ACC112 (cell line): ENCODE measurements around the gene AMN.

Source experiments
- H2AFZ ChIP-seq: fragments of 200-600 bp; sonication (generic); one replicate; pipeline ENCODE4 v1.6.0; 2017; ENCODE audit warnings: antibody characterized with exemption, low read length; ENCODE audit not compliant: unreplicated experiment
- H3K27ac ChIP-seq: fragments of 200-600 bp; sonication (generic); 2 replicates; pipeline ENCODE4 v1.5.1; 2014; ENCODE audit warnings: low read depth, mild to moderate bottlenecking, antibody characterized with exemption, low read length, moderate library complexity
- H3K27me3 ChIP-seq: fragments of 200-600 bp; sonication (generic); 2 replicates; pipeline ENCODE4 v1.6.1; 2014; ENCODE audit warnings: mild to moderate bottlenecking, antibody characterized with exemption, low read length, moderate library complexity, mixed read lengths; ENCODE audit not compliant: insufficient read depth
- H3K36me3 ChIP-seq: fragments of 200-600 bp; sonication (generic); 2 replicates; pipeline ENCODE4 v1.6.1; 2016; ENCODE audit warnings: mild to moderate bottlenecking, antibody characterized with exemption, low read length, moderate library complexity, mixed read lengths; ENCODE audit not compliant: insufficient read depth
- H3K4me1 ChIP-seq: fragments of 200-600 bp; sonication (generic); one replicate; pipeline ENCODE4 v1.6.1; 2016; ENCODE audit warnings: low read length, mixed read lengths; ENCODE audit not compliant: insufficient read depth, unreplicated experiment, control insufficient read depth
- H3K4me3 ChIP-seq: fragments of 200-600 bp; sonication (generic); 2 replicates; pipeline ENCODE4 v1.5.1; 2014; ENCODE audit warnings: mild to moderate bottlenecking, low read depth, low read length
- H3K79me2 ChIP-seq: fragments of 200-600 bp; sonication (generic); one replicate; pipeline ENCODE4 v1.6.0; 2016; ENCODE audit warnings: low read length; ENCODE audit not compliant: control insufficient read depth, unreplicated experiment, insufficient read depth

Gene AMN

DNA sequence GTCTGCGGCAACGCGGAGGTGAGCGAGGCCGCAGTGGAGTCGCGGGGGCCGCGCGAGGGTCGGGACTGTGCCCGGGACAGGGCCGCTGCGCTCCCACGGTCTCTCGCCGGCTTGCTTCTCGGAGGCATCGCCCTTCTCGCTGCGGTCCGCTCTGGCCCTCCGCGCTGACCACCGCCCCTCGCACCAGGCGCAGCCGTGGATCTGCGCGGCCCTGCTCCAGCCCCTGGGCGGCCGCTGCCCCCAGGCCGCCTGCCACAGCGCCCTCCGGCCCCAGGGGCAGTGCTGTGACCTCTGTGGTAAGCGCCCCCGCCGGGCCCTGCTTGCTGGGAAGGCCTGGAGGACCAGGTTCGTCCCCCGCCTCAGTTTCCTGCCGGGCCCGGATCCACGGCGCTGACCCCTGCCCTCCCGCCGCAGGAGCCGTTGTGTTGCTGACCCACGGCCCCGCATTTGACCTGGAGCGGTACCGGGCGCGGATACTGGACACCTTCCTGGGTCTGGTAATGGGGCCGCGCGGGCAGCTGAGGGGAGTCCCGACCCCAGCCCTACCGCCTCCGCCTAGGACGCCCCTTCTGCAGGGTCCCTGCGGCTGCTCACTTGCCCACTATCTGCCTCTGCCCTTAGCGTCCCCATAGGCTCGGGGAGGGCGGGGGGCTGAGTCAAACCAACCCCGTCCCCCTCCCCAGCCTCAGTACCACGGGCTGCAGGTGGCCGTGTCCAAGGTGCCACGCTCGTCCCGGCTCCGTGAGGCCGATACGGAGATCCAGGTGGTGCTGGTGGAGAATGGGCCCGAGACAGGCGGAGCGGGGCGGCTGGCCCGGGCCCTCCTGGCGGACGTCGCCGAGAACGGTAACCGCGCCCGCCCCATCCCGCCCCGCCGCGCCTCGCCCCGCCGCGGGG lies 7.0 kb downstream of the AMN start:
- Histone ChIP-seq H3K79me2 (no peaks in the 10 kb centered on the region), H3K4me3 (peak overlapping the region; percentile 57), H3K36me3 (peaks cover 4% of the 10 kb centered on the region; the same call in 1 of the 2 replicates), H3K27ac (no peak overlapping the region), H3K27me3 (peaks cover 42% of the 10 kb centered on the region), H2AFZ (no peak overlapping the region), H3K4me1 (peaks cover 7% of the 10 kb centered on the region)

DNA sequence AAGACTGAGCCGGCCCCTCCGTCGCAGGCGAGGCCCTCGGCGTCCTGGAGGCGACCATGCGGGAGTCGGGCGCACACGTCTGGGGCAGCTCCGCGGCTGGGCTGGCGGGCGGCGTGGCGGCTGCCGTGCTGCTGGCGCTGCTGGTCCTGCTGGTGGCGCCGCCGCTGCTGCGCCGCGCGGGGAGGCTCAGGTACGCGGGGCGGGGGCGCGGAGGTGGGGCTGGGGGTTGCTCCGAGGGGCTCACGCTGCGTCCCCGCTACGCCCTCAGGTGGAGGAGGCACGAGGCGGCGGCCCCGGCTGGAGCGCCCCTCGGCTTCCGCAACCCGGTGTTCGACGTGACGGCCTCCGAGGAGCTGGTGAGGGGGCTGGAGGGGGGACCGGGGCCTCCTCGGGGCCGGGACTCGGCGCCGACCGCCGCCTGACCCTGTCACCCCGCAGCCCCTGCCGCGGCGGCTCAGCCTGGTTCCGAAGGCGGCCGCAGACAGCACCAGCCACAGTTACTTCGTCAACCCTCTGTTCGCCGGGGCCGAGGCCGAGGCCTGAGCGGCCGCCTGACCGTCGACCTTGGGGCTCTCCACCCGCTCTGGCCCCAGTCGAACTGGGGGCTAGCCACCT lies 7.8 kb downstream of the AMN start:
- H2AFZ ChIP-seq, result no peak overlapping the region
- peaks cover 7% of the 10 kb centered on the region for H3K4me1 ChIP-seq
- H3K36me3 ChIP-seq, result peaks cover 4% of the 10 kb centered on the region; the same call in 1 of the 2 replicates
- H3K79me2 ChIP-seq, result no peaks in the 10 kb centered on the region
- H3K27me3 ChIP-seq, result peaks cover 36% of the 10 kb centered on the region
- 0 out of 2 replicates have a peak overlapping the region, but pooled peaks have one; percentile 12 for H3K4me3 ChIP-seq
- H3K27ac ChIP-seq, result no peak overlapping the region

DNA sequence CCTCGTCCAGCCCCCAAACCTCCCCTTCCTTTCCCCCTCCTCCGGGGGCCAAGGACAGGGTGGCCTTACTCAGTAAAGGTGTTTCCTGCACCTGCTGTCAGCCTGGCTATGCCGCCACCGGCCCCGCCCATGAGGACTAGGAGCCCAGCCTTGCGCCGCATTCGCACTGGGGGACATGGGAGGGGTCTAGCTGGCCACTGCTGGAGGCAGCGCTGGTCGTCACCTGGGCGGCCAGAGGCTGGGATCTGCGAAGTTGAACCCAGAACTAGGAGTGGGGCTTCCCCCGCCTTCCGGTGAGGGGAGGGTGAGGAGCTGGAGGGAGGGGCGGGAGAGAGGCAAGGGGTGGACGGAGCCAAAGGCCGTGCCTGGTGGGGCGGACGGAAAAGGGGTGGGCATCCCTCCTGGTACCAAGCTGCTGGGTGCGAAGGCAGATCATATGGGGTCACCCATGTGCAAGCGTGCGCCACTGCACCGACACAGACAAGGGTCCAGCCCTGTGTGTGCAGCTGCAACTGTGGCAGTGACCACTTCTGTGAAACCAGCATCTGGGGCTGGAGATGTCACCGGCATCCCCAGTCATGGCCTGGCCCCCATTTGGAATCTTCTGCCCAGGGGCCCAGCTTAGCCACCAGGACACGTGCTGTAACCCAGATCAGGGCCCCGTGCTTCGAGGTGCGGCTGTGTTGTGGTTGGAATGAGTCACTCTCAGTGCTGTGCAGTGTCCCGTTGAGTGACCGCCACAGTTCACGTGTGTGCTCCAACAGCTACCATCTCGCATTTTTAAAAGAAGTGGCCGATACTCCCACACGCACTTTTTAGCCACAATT lies 8.5 kb downstream of the AMN start:
- H3K36me3 ChIP-seq, result peaks cover 4% of the 10 kb centered on the region; the same call in 1 of the 2 replicates
- no peak overlapping the region for H3K4me3 ChIP-seq
- no peak overlapping the region for H3K27ac ChIP-seq
- H3K4me1 ChIP-seq, result peaks cover 7% of the 10 kb centered on the region
- H3K27me3 ChIP-seq, result peaks cover 34% of the 10 kb centered on the region
- no peak overlapping the region for H2AFZ ChIP-seq
- H3K79me2 ChIP-seq, result no peaks in the 10 kb centered on the region

DNA sequence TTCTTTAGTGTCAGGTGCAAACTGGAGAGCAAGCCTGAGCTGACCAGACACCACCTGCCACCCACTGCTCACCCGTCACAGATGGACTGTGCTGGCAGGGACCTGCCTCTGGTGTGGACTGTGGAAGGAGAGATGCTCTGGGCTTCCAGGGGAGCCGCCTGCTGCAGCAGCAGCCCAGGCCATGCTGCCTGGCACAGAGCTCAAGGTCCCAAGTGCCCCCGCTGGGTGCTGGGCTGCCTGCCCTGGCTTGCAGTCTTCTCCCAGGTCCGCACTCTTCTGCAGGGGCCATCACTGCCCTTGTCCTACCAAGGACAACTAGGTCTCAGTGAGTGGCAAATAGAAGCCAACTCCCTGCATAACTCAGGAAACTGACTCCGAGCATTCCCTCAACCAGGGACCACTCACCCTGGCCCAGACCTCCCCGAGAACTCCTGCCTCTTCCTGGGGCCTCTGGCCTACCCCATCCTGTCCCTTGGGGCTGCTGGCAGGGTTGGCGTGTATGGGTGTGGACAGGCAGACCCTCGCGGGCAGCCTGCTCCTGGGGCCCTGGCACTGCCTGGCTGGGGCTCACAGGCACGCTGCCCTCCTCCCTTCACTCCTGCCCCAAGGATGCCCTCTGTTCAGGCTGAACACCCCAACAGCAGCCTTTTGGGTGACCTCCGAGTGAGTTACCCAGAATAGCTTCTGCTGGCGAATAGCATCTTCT lies 9.3 kb downstream of the AMN start:
- H3K79me2 ChIP-seq, result no peaks in the 10 kb centered on the region
- H2AFZ ChIP-seq, result no peak overlapping the region
- H3K36me3 ChIP-seq, result peaks cover 4% of the 10 kb centered on the region; the same call in 1 of the 2 replicates
- H3K4me3 ChIP-seq, result no peak overlapping the region
- H3K27me3 ChIP-seq, result peaks cover 31% of the 10 kb centered on the region
- H3K4me1 ChIP-seq, result peaks cover 7% of the 10 kb centered on the region
- no peak overlapping the region for H3K27ac ChIP-seq

DNA sequence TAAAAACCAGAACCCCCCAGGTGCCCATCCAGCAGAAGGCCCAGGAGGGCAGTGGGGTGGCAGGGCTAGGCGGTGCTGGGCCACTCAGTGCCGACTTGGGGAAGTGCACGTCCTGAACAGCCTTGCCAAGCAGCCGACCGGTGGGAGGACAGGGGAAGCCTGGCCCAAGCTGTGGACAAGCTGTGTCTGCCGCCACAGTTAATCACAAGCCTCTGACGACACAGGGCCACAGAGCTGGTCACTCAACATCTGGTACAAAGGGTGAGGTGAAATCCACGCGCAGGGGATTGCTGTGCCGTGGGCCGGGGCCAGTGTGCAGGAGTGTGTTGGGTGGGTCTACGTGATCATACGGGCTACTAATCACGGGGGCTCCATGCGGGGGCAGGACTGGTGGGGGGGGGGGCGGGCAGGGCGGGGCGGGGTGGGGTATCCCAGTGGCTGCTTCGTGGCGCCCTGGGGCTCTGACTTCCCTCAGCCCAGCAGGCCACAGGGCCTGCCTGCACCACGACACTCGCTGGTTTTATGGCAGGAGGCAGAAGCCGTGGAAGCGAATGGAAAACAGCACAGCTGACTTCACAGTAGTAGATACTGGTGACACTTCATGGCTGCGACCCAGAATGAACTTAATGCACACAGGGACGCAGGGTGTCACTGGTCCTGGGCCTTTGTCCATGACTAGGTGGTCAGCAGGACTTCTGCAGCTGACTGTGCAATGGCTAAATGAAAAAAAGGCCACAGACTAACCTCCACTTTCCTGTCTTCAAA lies 10.2 kb downstream of the AMN start:
- Histone ChIP-seq H2AFZ (no peak overlapping the region), H3K27me3 (peaks cover 31% of the 10 kb centered on the region), H3K27ac (no peak overlapping the region), H3K36me3 (peaks cover 4% of the 10 kb centered on the region; the same call in 1 of the 2 replicates), H3K79me2 (no peaks in the 10 kb centered on the region), H3K4me3 (no peak overlapping the region), H3K4me1 (peaks cover 7% of the 10 kb centered on the region)

DNA sequence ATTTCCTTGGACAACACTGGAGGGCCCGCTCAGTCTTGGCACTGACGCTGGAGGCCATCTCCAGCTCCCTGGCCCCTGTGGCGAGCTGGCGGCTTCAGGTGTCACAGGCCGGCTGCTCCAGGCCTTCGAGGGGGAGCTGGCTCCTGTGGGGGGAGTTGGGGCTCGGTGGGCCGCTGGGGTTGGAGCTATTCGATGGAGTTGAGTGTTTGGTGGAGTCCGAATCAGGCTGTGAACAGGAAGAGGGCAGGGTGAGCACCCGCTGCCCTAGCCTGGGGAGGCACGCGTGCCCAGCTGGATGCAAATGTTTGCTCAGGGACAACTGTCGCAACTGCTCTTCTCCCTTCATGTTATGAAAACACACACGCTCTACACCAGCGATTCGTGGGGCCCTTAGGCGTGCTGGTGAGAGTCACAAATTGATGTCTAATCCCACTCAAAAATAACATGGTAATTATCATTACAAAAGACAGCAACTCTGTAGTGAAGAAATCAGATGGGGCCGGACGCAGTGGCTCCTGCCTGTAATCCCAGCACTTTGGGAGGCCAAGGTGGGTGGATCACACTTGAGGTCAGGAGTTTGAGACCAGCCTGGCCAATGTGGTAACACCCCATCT lies 11.3 kb downstream of the AMN start:
- Histone ChIP-seq H3K4me1 (peaks cover 7% of the 10 kb centered on the region), H3K27ac (no peak overlapping the region)

DNA sequence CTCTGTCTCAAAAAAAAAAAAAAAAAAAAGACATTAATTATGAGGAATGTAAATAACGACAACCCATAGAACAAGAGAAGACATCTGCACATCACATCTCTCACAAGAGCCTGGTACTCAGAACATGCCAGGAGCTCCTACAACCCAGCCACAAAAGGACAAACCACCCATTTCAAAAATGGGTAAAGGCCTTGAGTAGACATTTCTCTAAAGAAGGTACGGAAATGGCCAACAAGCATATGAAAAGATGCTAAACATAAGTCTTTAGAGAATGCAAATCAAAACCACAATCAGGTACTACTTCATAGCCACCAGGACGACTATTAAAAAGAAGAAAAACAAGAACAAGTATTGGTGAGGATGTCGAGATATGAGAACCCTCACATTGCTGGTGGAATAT lies 13.3 kb downstream of the AMN start:
- Histone ChIP-seq H2AFZ (no peak overlapping the region), H3K27me3 (peaks cover 1% of the 10 kb centered on the region; the same call in 1 of the 2 replicates), H3K27ac (no peak overlapping the region), H3K36me3 (peaks cover 7% of the 10 kb centered on the region; the same call in 1 of the 2 replicates), H3K4me1 (no peaks in the 10 kb centered on the region), H3K79me2 (no peaks in the 10 kb centered on the region), H3K4me3 (no peak overlapping the region)

More for the DNA sequence above, 11.3 kb downstream of the AMN start:
- no peak overlapping the region for H2AFZ ChIP-seq
- H3K36me3 ChIP-seq, result peaks cover 7% of the 10 kb centered on the region; the same call in 1 of the 2 replicates
- H3K4me3 ChIP-seq, result no peak overlapping the region
- H3K79me2 ChIP-seq, result no peaks in the 10 kb centered on the region
- H3K27me3 ChIP-seq, result peaks cover 22% of the 10 kb centered on the region

DNA sequence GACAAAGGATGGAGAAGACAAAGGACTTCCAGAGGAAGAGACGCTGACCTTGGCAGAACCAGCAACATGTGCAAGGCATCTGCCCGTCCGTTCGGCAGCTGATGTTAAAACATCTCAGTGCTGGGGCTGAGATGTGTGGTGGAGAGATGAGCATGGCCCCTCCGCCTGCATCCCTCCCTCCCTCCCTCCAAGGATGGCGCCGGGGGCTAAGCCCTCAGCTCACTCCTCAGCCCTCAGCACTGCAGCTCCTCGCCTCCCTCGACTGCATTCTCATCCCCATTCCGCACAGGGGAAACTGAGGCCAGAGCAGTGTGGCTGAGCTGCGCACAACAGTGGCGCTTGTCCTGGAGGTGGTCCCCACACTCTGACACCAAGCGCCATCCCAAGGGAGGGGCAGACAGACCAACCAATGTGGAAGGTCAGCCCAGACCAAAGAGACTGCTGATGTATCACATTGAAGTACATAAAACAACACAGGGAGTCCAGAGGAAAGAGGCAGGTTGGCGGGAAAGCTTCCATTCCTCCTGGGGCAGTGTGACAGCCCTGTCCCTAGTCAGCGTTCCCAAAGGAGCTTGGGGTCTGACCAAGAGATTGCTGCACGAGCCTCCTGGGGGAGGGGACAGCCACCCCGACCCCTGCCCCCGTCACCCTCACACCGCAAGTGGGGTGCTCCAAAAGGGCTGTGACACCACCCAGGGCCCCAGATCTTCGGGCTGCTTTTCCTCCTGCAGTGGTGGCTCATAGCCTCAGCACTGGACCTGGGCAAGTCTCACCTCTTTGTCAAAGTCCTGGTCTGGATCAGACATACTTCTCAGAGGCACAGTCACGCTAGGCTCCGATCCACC lies 15.1 kb downstream of the AMN start:
- H3K36me3 ChIP-seq, result peaks cover 7% of the 10 kb centered on the region; the same call in 1 of the 2 replicates
- H3K27me3 ChIP-seq, result no peaks in the 10 kb centered on the region
- no peak overlapping the region for H3K27ac ChIP-seq
- no peaks in the 10 kb centered on the region for H3K79me2 ChIP-seq
- H3K4me1 ChIP-seq, result no peaks in the 10 kb centered on the region
- no peak overlapping the region for H2AFZ ChIP-seq
- no peak overlapping the region for H3K4me3 ChIP-seq

DNA sequence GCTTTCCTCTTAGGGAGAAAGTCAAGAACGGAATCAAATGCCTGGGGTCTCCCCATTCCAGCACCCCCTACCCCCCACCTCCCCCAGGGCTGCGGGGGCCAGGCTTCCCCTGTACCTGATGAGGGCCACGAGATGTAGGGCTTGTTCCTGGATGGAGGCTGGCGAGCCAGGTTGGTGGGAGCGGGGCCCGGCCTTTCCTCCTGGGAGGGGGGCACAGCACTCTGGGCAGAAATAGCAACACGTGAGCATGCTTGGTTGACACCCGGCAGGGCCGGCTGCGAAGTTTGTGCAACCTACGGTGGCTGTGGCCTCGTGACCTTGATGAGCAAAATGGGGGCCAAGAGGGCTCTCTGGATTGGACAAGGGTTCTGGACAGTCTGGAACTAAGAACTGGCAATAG lies 15.7 kb downstream of the AMN start:
- no peak overlapping the region for H3K4me3 ChIP-seq
- H3K27me3 ChIP-seq, result no peaks in the 10 kb centered on the region
- peaks cover 6% of the 10 kb centered on the region; the same call in 1 of the 2 replicates for H3K36me3 ChIP-seq
- no peaks in the 10 kb centered on the region for H3K79me2 ChIP-seq
- no peak overlapping the region for H2AFZ ChIP-seq
- no peak overlapping the region for H3K27ac ChIP-seq
- H3K4me1 ChIP-seq, result no peaks in the 10 kb centered on the region
